ENCODE data around the gene PRR5.
A peak's percentile ranks its signal among the peaks of the same experiment; 100 is the strongest.

The PRR5 gene

DNA sequence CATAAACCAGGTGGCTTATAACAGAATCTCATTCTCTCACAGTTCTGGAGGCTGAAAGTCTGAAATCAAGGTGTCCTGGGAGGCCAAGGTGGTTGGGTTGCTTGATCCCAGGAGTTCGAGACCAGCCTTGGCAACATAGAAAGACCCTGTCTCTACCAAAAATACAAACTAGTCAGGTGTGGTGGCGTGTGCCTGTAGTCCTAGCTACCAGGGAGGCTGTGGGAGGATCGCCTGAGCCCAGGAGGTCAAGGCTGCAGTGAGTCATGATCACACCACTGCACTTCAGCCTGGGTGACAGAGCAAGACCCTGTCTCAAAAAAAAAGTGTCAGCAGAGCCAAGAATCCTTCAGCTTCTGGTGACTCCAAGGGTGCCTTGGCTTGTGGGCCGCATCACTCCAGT lies 8.9 kb upstream of the PRR5 start:
- H3K4me3 ChIP-seq (ENCODE audit: low read depth, low read length) = no peak overlapping the region
- TF ChIP-seq, protein P1, sequence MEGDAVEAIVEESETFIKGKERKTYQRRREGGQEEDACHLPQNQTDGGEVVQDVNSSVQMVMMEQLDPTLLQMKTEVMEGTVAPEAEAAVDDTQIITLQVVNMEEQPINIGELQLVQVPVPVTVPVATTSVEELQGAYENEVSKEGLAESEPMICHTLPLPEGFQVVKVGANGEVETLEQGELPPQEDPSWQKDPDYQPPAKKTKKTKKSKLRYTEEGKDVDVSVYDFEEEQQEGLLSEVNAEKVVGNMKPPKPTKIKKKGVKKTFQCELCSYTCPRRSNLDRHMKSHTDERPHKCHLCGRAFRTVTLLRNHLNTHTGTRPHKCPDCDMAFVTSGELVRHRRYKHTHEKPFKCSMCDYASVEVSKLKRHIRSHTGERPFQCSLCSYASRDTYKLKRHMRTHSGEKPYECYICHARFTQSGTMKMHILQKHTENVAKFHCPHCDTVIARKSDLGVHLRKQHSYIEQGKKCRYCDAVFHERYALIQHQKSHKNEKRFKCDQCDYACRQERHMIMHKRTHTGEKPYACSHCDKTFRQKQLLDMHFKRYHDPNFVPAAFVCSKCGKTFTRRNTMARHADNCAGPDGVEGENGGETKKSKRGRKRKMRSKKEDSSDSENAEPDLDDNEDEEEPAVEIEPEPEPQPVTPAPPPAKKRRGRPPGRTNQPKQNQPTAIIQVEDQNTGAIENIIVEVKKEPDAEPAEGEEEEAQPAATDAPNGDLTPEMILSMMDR (IDR thresholded peaks at IDR 0.05; ENCODE audit: insufficient read depth, low read depth, low read length, missing control alignments) = no peak
- DNase-seq (ENCODE audit: low read depth) = no peak

DNA sequence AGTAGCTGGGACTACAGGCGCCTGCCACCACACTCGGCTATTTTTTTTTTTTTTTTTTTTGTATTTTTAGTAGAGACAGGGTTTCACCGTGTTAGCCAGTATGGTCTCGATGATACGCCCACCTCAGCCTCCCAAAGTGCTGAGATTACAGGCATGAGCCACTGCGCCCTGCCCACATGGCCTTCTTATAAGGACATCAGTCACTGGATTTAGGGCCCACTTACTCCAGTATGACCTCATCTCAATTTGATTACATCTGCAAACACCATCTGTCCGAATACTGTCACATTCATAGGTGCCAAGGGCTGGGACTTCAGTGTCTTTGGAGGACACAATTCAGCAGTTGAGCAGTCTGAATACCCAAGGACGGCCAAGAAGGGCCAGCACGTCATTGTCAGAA lies 8.2 kb upstream of the PRR5 start:
- TF ChIP-seq, protein P1 (IDR thresholded peaks at IDR 0.05; ENCODE audit: insufficient read depth, low read depth, low read length, missing control alignments) = no peak
- DNase-seq (ENCODE audit: low read depth) = no peak
- H3K4me3 ChIP-seq (ENCODE audit: low read depth, low read length) = no peak overlapping the region

DNA sequence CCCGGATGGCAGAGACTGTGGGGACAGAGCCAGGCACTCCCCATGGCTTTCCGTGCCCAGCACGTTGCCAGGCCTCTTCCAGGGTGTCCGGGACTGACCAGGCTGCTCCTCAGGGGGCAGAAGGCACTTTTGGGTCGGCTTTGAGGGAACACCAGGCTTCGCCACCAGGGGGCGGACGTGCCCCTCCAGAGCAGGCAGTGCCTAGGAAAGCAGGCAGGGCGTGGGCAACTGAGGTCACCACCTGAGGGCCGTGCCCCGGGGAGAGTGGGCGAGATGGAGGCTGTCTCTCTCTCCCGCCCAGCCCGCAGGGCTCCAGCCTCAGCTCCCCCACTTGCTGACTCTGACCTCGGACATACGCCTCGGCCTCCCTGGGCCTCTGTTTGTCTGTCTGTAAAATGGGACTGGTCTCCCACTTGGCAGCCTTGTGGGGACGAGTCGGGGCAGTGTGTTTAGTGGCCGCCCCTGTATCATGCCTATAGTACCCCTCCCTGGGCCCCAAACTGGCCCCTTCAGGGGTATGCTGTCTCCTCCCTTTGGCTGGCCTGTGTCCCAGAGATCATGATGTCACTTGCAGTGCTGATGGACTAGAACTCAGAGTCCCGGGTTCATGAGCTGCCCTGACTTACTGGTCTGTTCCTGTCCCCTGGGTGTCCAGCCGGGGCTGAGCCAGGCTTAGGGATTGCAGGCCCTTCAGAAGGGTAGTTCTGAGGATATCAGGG lies 4.4 kb upstream of the PRR5 start:
- peak; percentile 78 for DNase-seq (ENCODE audit: low read depth)
- TF ChIP-seq, protein P1 (IDR thresholded peaks at IDR 0.05; ENCODE audit: insufficient read depth, low read depth, low read length, missing control alignments) = peak; percentile 98
- H3K4me3 ChIP-seq (ENCODE audit: low read depth, low read length) = no peak overlapping the region

DNA sequence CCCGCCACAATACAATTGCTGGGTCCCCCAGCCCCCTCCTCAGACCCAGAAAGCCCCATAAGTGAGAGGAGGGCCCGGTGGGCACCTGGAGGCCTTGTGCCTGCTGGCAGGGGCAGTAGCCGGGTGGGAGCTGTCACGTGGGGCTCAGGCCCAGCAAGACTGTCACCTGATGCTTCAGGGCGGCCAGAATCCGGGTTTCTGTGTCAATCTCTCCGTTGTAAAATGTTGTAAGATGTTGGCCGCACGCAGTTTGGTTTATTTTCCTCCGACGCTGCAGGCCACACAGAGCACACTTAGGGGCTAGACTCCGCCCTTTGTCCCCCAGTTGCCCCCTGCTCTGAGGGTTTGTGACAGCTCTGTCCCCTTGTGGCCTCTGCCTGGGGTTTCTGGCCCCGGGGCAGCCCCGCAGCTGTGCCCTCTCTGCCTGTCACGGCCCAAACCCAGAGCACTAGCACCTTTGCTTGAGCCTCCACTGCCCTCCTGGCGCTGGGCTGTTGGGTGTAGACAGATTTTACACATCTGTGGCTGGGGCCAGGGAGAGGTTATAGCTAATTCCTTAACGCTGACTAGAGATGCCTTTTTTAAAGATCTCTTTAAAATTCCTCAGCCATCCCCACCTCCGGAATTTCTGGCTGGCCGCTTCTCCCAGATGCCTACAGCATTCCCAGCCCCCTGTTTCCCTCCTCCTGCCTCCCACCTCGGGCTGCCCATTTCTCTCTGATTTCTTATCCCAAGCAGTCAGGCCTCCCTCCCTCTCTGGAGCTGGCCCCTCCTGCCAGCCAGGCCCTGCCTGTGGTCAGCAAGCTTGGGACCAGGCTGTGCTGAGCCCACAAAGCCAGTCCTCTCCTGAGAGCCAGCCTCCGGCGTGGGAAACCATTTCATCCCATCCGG lies 3.2 kb upstream of the PRR5 start:
- H3K4me3 ChIP-seq (ENCODE audit: low read depth, low read length) = no peak overlapping the region
- no peak for DNase-seq (ENCODE audit: low read depth)
- TF ChIP-seq, protein P1 (IDR thresholded peaks at IDR 0.05; ENCODE audit: insufficient read depth, low read depth, low read length, missing control alignments) = no peak

DNA sequence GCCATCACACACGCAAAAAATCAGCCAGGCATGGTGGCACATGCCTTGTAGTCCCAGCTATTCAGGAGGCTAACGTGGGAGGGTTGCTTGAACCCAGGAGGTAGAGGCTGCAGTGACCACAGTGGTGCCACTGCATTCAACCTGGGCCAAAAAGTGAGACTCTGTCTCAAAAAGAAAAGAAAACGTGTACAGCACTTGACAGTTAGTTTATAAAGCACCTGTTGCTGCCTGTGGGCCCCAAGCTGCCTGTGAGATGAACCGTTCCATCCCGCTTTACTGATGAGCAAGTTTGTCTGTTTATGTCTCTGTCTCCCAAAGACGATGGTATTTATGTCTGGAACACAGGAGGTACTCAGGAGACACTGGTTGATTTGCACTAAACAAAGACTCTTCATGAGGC lies 1.5 kb upstream of the PRR5 start:
- no peak overlapping the region for H3K4me3 ChIP-seq (ENCODE audit: low read depth, low read length)
- TF ChIP-seq, protein P1 (IDR thresholded peaks at IDR 0.05; ENCODE audit: insufficient read depth, low read depth, low read length, missing control alignments) = no peak
- no peak for DNase-seq (ENCODE audit: low read depth)

DNA sequence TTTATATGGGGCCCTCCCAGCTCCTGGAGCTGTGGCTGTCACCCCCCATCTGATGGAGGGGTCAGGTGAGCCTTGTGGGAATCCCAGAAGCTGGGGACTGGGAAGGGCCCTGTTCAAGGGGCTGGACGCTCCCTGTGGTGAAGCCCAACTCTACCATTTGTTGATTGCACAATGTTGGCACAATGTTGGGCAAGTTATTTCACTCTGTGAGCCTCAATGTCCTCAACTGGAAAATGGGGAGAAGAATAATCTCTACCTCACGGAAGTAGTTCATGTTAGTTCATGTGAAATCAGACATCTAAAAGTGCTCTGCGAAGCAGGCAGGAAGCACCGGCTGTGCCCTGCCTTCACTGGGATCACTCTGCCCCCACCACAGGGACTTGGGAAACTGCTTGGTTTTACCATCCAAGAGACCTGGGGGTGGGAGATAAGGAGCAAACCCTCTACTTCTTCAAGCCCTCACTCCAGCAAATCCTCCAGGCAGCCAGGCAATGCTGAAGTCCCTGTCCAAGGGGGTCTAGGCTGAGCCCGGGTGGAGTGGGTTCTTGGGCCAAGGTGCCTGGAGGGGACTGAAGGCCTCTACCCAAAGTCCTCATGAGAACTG lies 715 bp upstream of the PRR5 start:
- no peak overlapping the region for H3K4me3 ChIP-seq (ENCODE audit: low read depth, low read length)

More for the DNA sequence above, 715 bp upstream of the PRR5 start:
- no peak for DNase-seq (ENCODE audit: low read depth)
- TF ChIP-seq, protein P1 (IDR thresholded peaks at IDR 0.05; ENCODE audit: insufficient read depth, low read depth, low read length, missing control alignments) = no peak

All from GM12865 (cell line).